OCI-LY7 (cell line): Measurements from ENCODE around the gene RPS6KA3.

Experiments
- EZH2phosphoT487 ChIP-seq: fragments of 200-600 bp; sonication (generic); IDR thresholded peaks from 2 replicates; pipeline ENCODE4 v1.6.1; 2018; ENCODE audit warnings: low read depth, borderline replicate concordance, mild to moderate bottlenecking, mixed run types, antibody characterized with exemption, low read length, moderate library complexity, mixed read lengths
- TF ChIP-seq, protein P1 (sequence below): fragments of 200-600 bp; sonication (generic); conservative IDR thresholded peaks from 2 replicates; pipeline ENCODE4 v1.5.1; 2014; ENCODE audit warnings: mild to moderate bottlenecking, antibody characterized with exemption, low read length, moderate library complexity, mixed read lengths

DNA sequence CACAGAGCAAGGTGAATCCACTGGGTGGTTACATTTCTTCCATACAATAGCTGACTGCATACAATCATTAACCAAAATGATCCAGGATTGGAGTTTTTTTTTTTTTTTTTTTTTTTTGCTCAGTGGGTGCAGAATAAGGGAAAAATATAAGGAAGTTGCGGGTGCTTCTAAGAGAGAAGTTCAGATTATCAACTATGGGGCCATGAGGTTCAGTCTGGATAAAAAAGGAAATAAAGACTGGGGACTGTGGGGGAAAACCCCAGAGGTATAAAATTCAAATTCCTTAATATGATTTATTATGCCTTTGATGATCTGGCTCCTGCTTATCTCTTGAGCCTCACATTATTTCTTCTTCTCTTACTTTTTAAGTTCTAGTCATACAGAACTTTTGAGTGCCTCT lies 119.1 kb downstream of the RPS6KA3 start:
- TF ChIP-seq, protein P1, sequence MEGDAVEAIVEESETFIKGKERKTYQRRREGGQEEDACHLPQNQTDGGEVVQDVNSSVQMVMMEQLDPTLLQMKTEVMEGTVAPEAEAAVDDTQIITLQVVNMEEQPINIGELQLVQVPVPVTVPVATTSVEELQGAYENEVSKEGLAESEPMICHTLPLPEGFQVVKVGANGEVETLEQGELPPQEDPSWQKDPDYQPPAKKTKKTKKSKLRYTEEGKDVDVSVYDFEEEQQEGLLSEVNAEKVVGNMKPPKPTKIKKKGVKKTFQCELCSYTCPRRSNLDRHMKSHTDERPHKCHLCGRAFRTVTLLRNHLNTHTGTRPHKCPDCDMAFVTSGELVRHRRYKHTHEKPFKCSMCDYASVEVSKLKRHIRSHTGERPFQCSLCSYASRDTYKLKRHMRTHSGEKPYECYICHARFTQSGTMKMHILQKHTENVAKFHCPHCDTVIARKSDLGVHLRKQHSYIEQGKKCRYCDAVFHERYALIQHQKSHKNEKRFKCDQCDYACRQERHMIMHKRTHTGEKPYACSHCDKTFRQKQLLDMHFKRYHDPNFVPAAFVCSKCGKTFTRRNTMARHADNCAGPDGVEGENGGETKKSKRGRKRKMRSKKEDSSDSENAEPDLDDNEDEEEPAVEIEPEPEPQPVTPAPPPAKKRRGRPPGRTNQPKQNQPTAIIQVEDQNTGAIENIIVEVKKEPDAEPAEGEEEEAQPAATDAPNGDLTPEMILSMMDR = no peak
- no peak for TF ChIP-seq EZH2phosphoT487
